Neural progenitor cell (in vitro differentiated cells): ENCODE measurements around the gene SP110. TPM values are rescaled to one million over a fixed set of nuclear protein-coding genes. Genes with fewer than 3 reads are reported as not detected.
A peak's percentile ranks its signal among the peaks of the same experiment; 100 is the strongest.

Experiments used
- DNase-seq: peaks from one replicate; pipeline ENCODE4 v3.0.0-alpha.2; 2016; ENCODE audit warnings: low spot score
- H2AFZ ChIP-seq: fragments of 200-600 bp; sonication (generic); replicated peaks from 2 replicates; pipeline ENCODE4 v1.6.1; 2016; ENCODE audit warnings: antibody characterized with exemption
- H3F3A ChIP-seq: fragments of 200-600 bp; sonication (generic); 2 replicates; pipeline ENCODE4 v1.6.1; 2016; ENCODE audit warnings: antibody characterized with exemption, low read depth
- H3K27ac ChIP-seq: fragments of 200-600 bp; sonication (generic); 2 replicates; pipeline ENCODE4 v1.5.1; 2016; ENCODE audit warnings: mild to moderate bottlenecking
- H3K27me3 ChIP-seq: fragments of 200-600 bp; sonication (generic); 2 replicates; pipeline ENCODE4 v1.6.1; 2016; ENCODE audit warnings: mild to moderate bottlenecking, moderate library complexity
- H3K36me3 ChIP-seq: fragments of 200-600 bp; sonication (generic); 2 replicates; pipeline ENCODE4 v1.5.1; 2016
- H3K4me1 ChIP-seq: fragments of 200-600 bp; sonication (generic); 2 replicates; pipeline ENCODE4 v1.6.1; 2016; ENCODE audit warnings: mixed run types
- H3K4me2 ChIP-seq: fragments of 200-600 bp; sonication (generic); 2 replicates; pipeline ENCODE4 v1.6.1; 2016
- H3K4me3 ChIP-seq: fragments of 200-600 bp; sonication (generic); 2 replicates; pipeline ENCODE4 v1.5.1; 2016
- H3K79me2 ChIP-seq: fragments of 200-600 bp; sonication (generic); 2 replicates; pipeline ENCODE4 v1.6.1; 2016; ENCODE audit warnings: low read depth
- H3K9ac ChIP-seq: fragments of 200-600 bp; sonication (generic); 2 replicates; pipeline ENCODE4 v1.6.1; 2016
- H3K9me3 ChIP-seq: fragments of 200-600 bp; sonication (generic); 2 replicates; pipeline ENCODE4 v1.5.1; 2016; ENCODE audit warnings: low read depth
- H4K20me1 ChIP-seq: fragments of 200-600 bp; sonication (generic); 2 replicates; pipeline ENCODE4 v1.6.1; 2016; ENCODE audit warnings: low read depth
- H3K27ac Mint-ChIP-seq: 3 replicates; pipeline ENCODE4 v1.8.0; 2021; ENCODE audit warnings: mixed read lengths
- H3K27me3 Mint-ChIP-seq: 2 replicates; pipeline ENCODE4 v1.8.0; 2022; ENCODE audit warnings: low read depth, mild to moderate bottlenecking, inconsistent platforms, moderate library complexity, mixed read lengths; ENCODE audit not compliant: insufficient read depth
- H3K36me3 Mint-ChIP-seq: 3 replicates; pipeline ENCODE4 v1.8.0; 2021; ENCODE audit warnings: mixed read lengths
- H3K4me1 Mint-ChIP-seq: 3 replicates; pipeline ENCODE4 v1.8.0; 2021; ENCODE audit warnings: mixed read lengths
- H3K4me3 Mint-ChIP-seq: 3 replicates; pipeline ENCODE4 v1.8.0; 2021; ENCODE audit warnings: mild to moderate bottlenecking, moderate library complexity, mixed read lengths
- H3K9me3 Mint-ChIP-seq: 3 replicates; pipeline ENCODE4 v1.8.0; 2020; ENCODE audit warnings: mixed read lengths
- EZH2 ChIP-seq: fragments of 200-600 bp; sonication (generic); IDR thresholded peaks from 2 replicates; pipeline ENCODE4 v1.6.1; 2017; ENCODE audit warnings: antibody characterized with exemption, mild to moderate bottlenecking, moderate library complexity
- EZH2phosphoT487 ChIP-seq: fragments of 200-600 bp; sonication (generic); IDR thresholded peaks from 2 replicates; pipeline ENCODE4 v1.6.1; 2017; ENCODE audit warnings: antibody characterized with exemption
- total RNA-seq: library from RNA; depleted of rRNA; stranded (reverse); fragments of >200 nt; gene quantifications from 2 replicates; pipeline ENCODE4 v1.2.3, GENCODE V29; 2015; ENCODE audit warnings: low replicate concordance
- TF ChIP-seq, protein P1 (sequence below): fragments of 200-600 bp; sonication (generic); IDR thresholded peaks from 2 replicates; pipeline ENCODE4 v1.5.1; 2017; ENCODE audit warnings: antibody characterized with exemption, mild to moderate bottlenecking

The SP110 gene
- total RNA-seq, 1 donor from 2014 or later, result 1.3 TPM

DNA sequence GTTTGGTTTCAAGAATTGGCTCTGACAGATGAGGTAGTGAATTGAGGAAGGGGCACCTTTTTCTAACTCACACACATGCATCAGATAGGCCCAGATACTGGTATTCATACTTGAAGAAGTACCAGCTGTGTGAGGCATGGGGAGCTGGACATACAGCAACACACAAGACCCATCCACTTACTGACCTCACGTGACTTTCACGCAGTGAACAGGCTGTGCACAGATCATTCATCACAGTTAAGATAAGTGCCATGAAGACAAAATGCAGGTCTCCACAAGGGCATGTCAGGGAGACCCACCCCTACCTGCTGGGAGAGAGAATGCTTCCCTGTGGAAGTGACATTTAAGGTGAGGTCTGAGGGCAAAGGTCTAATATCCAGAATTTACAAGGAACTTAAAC, 38.6 kb downstream of the SP110 start:
- no peak for DNase-seq
- Mint-ChIP-seq H3K4me1 (peaks cover 25% of the 10 kb centered on the region), H3K4me3 (no peak overlapping the region), H3K27ac (peak overlapping the region; percentile 58), H3K9me3 (peaks cover 6% of the 10 kb centered on the region), H3K36me3 (no peaks in the 10 kb centered on the region), H3K27me3 (peaks cover 4% of the 10 kb centered on the region)
- Histone ChIP-seq H2AFZ (no peak overlapping the region), H3K9ac (no peak overlapping the region), H3K36me3 (no peaks in the 10 kb centered on the region), H3K79me2 (no peaks in the 10 kb centered on the region), H3K4me2 (no peak overlapping the region), H3K27me3 (no peaks in the 10 kb centered on the region), H3K4me1 (peaks cover 14% of the 10 kb centered on the region), H3K27ac (no peak overlapping the region), H3K4me3 (no peak overlapping the region), H3F3A (peaks cover 4% of the 10 kb centered on the region), H4K20me1 (no peaks in the 10 kb centered on the region), H3K9me3 (no peaks in the 10 kb centered on the region)
- no peak for TF ChIP-seq EZH2phosphoT487
- TF ChIP-seq EZH2, result no peak
- TF ChIP-seq, protein P1, sequence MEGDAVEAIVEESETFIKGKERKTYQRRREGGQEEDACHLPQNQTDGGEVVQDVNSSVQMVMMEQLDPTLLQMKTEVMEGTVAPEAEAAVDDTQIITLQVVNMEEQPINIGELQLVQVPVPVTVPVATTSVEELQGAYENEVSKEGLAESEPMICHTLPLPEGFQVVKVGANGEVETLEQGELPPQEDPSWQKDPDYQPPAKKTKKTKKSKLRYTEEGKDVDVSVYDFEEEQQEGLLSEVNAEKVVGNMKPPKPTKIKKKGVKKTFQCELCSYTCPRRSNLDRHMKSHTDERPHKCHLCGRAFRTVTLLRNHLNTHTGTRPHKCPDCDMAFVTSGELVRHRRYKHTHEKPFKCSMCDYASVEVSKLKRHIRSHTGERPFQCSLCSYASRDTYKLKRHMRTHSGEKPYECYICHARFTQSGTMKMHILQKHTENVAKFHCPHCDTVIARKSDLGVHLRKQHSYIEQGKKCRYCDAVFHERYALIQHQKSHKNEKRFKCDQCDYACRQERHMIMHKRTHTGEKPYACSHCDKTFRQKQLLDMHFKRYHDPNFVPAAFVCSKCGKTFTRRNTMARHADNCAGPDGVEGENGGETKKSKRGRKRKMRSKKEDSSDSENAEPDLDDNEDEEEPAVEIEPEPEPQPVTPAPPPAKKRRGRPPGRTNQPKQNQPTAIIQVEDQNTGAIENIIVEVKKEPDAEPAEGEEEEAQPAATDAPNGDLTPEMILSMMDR, result no peak

DNA sequence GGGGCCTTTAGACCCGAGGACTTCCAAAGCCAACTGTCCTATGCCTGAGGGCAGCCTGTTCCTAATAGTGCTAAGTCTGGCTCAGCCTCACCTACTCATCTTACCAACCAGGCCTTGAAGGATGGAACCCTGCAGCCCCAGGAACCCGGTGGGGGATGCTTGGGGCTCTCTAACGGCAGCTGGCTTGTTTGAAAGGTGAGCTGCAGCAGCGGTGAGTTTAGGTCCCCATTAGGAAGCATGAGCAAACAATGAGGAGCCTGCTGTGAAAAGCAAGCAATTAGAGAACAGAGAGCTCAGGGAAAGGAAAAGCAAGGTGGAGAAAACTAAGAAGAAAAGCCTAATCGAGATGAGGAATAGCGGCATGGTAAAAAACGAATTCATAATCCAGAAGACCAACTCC, 39.9 kb downstream of the SP110 start:
- Histone ChIP-seq H3K4me1 (peaks cover 14% of the 10 kb centered on the region), H3F3A (peaks cover 4% of the 10 kb centered on the region), H3K9ac (no peak overlapping the region), H3K9me3 (no peaks in the 10 kb centered on the region), H3K4me3 (no peak overlapping the region), H3K36me3 (no peaks in the 10 kb centered on the region), H4K20me1 (no peaks in the 10 kb centered on the region), H2AFZ (no peak overlapping the region), H3K4me2 (no peak overlapping the region), H3K79me2 (no peaks in the 10 kb centered on the region), H3K27ac (no peak overlapping the region), H3K27me3 (no peaks in the 10 kb centered on the region)
- no peak for DNase-seq
- Mint-ChIP-seq H3K9me3 (peaks cover 6% of the 10 kb centered on the region), H3K4me3 (no peak overlapping the region), H3K27ac (no peak overlapping the region), H3K36me3 (peaks cover 2% of the 10 kb centered on the region), H3K4me1 (peaks cover 25% of the 10 kb centered on the region), H3K27me3 (peaks cover 4% of the 10 kb centered on the region)
- TF ChIP-seq EZH2 (no peak), EZH2phosphoT487 (no peak)
- TF ChIP-seq, protein P1, result no peak

DNA sequence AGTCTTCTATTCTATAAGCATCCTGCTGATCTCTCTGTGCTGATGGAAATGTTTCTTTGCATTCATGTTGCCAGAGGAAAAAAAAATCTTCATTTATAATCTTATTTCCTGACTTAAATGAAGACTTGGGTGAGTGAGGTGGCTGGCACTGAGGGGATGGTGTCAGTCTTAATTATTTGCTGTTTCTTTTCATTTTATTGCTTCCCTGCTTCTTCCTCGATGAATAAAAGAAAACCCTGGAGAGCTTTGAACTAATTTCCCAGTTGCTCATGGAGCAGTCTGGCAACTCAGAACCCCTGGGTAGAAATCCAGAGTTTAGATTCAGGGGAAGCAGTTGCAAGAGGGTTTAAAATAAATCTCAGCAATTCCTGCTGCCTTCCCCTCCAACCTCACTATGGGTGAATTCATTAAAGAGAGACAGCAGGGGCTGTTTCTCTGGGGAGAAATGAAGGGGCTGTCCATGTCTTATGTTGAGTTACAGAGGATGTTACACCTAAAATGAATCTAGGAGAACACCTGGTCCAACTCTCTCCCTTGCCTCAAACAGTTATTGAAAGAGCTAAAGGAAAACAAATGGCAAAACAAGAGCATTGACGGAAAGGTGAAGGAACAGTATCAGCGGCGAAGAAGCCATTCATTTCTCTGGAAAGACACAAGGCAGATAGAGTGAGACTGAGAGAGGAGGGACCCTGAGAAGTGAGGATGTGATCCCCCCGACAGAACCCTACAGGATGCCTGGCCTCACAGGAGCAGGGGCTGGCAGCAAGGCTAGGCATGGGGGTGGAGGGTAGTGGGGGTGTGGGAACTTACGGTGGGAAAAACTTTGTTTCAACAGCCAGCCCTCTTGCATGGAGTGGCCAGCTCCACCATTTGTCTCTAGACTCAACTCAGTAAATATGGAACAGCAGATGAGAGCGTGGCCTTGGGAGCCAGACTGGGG, 41.0 kb downstream of the SP110 start:
- Histone ChIP-seq H3K4me3 (no peak overlapping the region), H3K4me1 (peaks cover 14% of the 10 kb centered on the region), H3K27ac (peak overlapping the region; percentile 80), H3F3A (peaks cover 4% of the 10 kb centered on the region), H3K9me3 (no peaks in the 10 kb centered on the region), H2AFZ (no peak overlapping the region), H3K36me3 (no peaks in the 10 kb centered on the region), H3K27me3 (no peaks in the 10 kb centered on the region), H4K20me1 (no peaks in the 10 kb centered on the region), H3K9ac (no peak overlapping the region), H3K79me2 (no peaks in the 10 kb centered on the region), H3K4me2 (peak overlapping the region; percentile 8)
- peaks cover 6% of the 10 kb centered on the region for H3K9me3 Mint-ChIP-seq
- H3K36me3 Mint-ChIP-seq, result peaks cover 2% of the 10 kb centered on the region
- DNase-seq, result no peak
- H3K27me3 Mint-ChIP-seq, result peaks cover 4% of the 10 kb centered on the region
- H3K27ac Mint-ChIP-seq, result peak overlapping the region; percentile 84
- no peak overlapping the region for H3K4me3 Mint-ChIP-seq
- peaks cover 25% of the 10 kb centered on the region for H3K4me1 Mint-ChIP-seq
- no peak for TF ChIP-seq EZH2
- TF ChIP-seq, protein P1, result no peak
- no peak for TF ChIP-seq EZH2phosphoT487
